ENCODE results near the gene SETD2. TPM values are rescaled to one million over a fixed set of nuclear protein-coding genes. Genes with fewer than 3 reads are reported as not detected.
"Not testable (repeated sequence)": the region's sequence is repeated elsewhere in the genome, so short reads cannot be mapped to it uniquely, and the experiment has no call there.

Gene SETD2
- polyA plus RNA-seq, 1 of the 3 experiments (the other 2 are of a cell fraction), result 12.1 TPM

GRCh38 chr3:47034868-47035489, 128.9 kb downstream of the SETD2 start:
- Histone ChIP-seq H3K27ac (ENCODE audit: low read depth in 2 of 2, low read length in 1 of 2) (no peak overlapping the region; a peak in 1 of 4 replicates), H3K4me3 (ENCODE audit: low read depth in 2 of 2, low read length in 1 of 2) (no peak overlapping the region), H2AFZ (ENCODE audit: low read depth) (no peak overlapping the region), H3K9ac (no peak overlapping the region), H3K27me3 (ENCODE audit: insufficient read depth) (no peaks in the 10 kb centered on the region), H3K4me2 (no peak overlapping the region), H3K9me2 (no peaks in the 10 kb centered on the region), H4K20me1 (ENCODE audit: insufficient read depth) (no peaks in the 10 kb centered on the region; the same call in 1 of the 2 replicates), H3K79me2 (ENCODE audit: insufficient read depth) (peaks cover 22% of the 10 kb centered on the region; the same call in 1 of the 2 replicates), H3K9me3 (no peaks in the 10 kb centered on the region), H3K4me1 (ENCODE audit: control insufficient read depth in 1 of 2, insufficient read depth in 2 of 2, low read depth in 1 of 2, low read length in 1 of 2) (no peaks in the 10 kb centered on the region), H3F3A (replicated peaks; ENCODE audit: insufficient read depth) (peaks cover 29% of the 10 kb centered on the region), H3K36me3 (replicated peaks in 1 of 2; ENCODE audit: control insufficient read depth in 1 of 2, insufficient read depth in 2 of 2, low read length in 1 of 2) (peaks cover 43 to 63% of the 10 kb centered on the region in 2 experiments)
- TF ChIP-seq RAD21 (IDR thresholded peaks at IDR 0.05; ENCODE audit: low read length) (no peak), CHD2 (IDR thresholded peaks at IDR 0.05; ENCODE audit: low read length, partially characterized antibody) (no peak), GABPA (IDR thresholded peaks at IDR 0.05; ENCODE audit: low read depth) (no peak), EP300 (IDR thresholded peaks at IDR 0.05; ENCODE audit: borderline replicate concordance in 1 of 2, low read depth in 1 of 2, low read length in 1 of 2) (no peak), TAF1 (IDR thresholded peaks at IDR 0.05; ENCODE audit: borderline replicate concordance, low read depth, low read length) (no peak), SIN3A (IDR thresholded peaks at IDR 0.05; ENCODE audit: borderline replicate concordance, low read depth, low read length) (no peak), JUND (IDR thresholded peaks at IDR 0.05) (no peak), RCOR1 (IDR thresholded peaks at IDR 0.05; ENCODE audit: low read length) (no peak), PBX3 (IDR thresholded peaks at IDR 0.05) (no peak), MAX (IDR thresholded peaks at IDR 0.05; ENCODE audit: low read depth) (no peak), USF2 (IDR thresholded peaks at IDR 0.05; ENCODE audit: borderline replicate concordance, low read depth, low read length) (no peak)
- POLR2A ChIA-PET, result no interaction called here
- CTCF ChIA-PET, result interaction anchor here (1.0 kb wide), 1 partner anchor 289 kb away, joined by 5 read pairs; no protein-coding TSS in a partner anchor
- DNase-seq, result no peak
- 58% methylated on average over 2 of the region's 2 CpGs for WGBS (ENCODE audit: low lambda C conversion rate)

- POLR2A ChIA-PET; H3K9me3 ChIP-seq; H4K20me1 ChIP-seq (ENCODE audit: insufficient read depth); H3K27me3 ChIP-seq (ENCODE audit: insufficient read depth); H2AFZ ChIP-seq (ENCODE audit: low read depth); H3K4me2 ChIP-seq; H3K4me1 ChIP-seq (ENCODE audit: control insufficient read depth in 1 of 2, insufficient read depth in 2 of 2, low read depth in 1 of 2, low read length in 1 of 2); DNase-seq; H3K9ac ChIP-seq; H3K9me2 ChIP-seq; H3K4me3 ChIP-seq (ENCODE audit: low read depth in 2 of 2, low read length in 1 of 2): not testable (repeated sequence)
- Histone ChIP-seq H3F3A (replicated peaks; ENCODE audit: insufficient read depth) (peaks cover 16% of the 10 kb centered on the region), H3K36me3 (replicated peaks in 1 of 2; ENCODE audit: control insufficient read depth in 1 of 2, insufficient read depth in 2 of 2, low read length in 1 of 2) (peaks cover 34 to 49% of the 10 kb centered on the region in 2 experiments), H3K79me2 (ENCODE audit: insufficient read depth) (peaks cover 25% of the 10 kb centered on the region; the same call in 1 of the 2 replicates), H3K27ac (ENCODE audit: low read depth in 2 of 2, low read length in 1 of 2) (0 out of 4 replicates have a peak overlapping the region, but pooled peaks of 1 of the 2 experiments have one; percentile 8)
- CTCF ChIA-PET, result interaction anchor here (0.9 to 1.2 kb wide), 2 partner anchors 10 to 121 kb away, joined by 3 read pairs; no protein-coding TSS in a partner anchor
- WGBS (ENCODE audit: low lambda C conversion rate), result 94% methylated on average over 4 of the region's 4 CpGs
Observed at GRCh38 chr3:47031041-47031440, 132.9 kb downstream of the SETD2 start.
